Rectal smooth muscle tissue (tissue), 1 donor: ENCODE measurements around the gene TENM4.

Source experiments
- H3K27ac ChIP-seq: one replicate; pipeline ENCODE4 v1.7.0; 2013; ENCODE audit warnings: low read depth, low read length, inconsistent platforms
- H3K27me3 ChIP-seq: one replicate; pipeline ENCODE4 v1.7.0; 2013; ENCODE audit warnings: low read length; ENCODE audit not compliant: control insufficient read depth, insufficient read depth
- H3K36me3 ChIP-seq: one replicate; pipeline ENCODE4 v1.7.0; 2013; ENCODE audit warnings: low read length; ENCODE audit not compliant: control insufficient read depth, insufficient read depth
- H3K4me1 ChIP-seq: one replicate; pipeline ENCODE4 v1.7.0; 2013; ENCODE audit warnings: low read length; ENCODE audit not compliant: control insufficient read depth, insufficient read depth
- H3K4me3 ChIP-seq: one replicate; pipeline ENCODE4 v1.7.0; 2013; ENCODE audit warnings: low read length
- H3K9ac ChIP-seq: one replicate; pipeline ENCODE4 v1.7.0; 2013; ENCODE audit warnings: low read length

TENM4 gene

GRCh38 chr11:78850078-78850477, 590.8 kb downstream of the TENM4 start:
- H3K4me1 ChIP-seq = no peaks in the 10 kb centered on the region
- H3K27me3 ChIP-seq = no peaks in the 10 kb centered on the region
- H3K9ac ChIP-seq = no peak overlapping the region
- no peak overlapping the region for H3K4me3 ChIP-seq
- H3K36me3 ChIP-seq = no peaks in the 10 kb centered on the region
- H3K27ac ChIP-seq = no peak overlapping the region

- Histone ChIP-seq H3K36me3 (no peaks in the 10 kb centered on the region), H3K9ac (no peak overlapping the region), H3K4me3 (no peak overlapping the region), H3K27ac (no peak overlapping the region), H3K27me3 (no peaks in the 10 kb centered on the region), H3K4me1 (peaks cover 2% of the 10 kb centered on the region)
Measured at GRCh38 chr11:78846269-78846668, 594.6 kb downstream of the TENM4 start.

- no peak overlapping the region for H3K27ac ChIP-seq
- H3K36me3 ChIP-seq = no peaks in the 10 kb centered on the region
- H3K9ac ChIP-seq = no peak overlapping the region
- H3K4me3 ChIP-seq = no peak overlapping the region
- peaks cover 10% of the 10 kb centered on the region for H3K4me1 ChIP-seq
- H3K27me3 ChIP-seq = no peaks in the 10 kb centered on the region
Measured at GRCh38 chr11:78845496-78845895, 595.3 kb downstream of the TENM4 start.

- H3K27ac ChIP-seq = no peak overlapping the region
- no peak overlapping the region for H3K9ac ChIP-seq
- no peaks in the 10 kb centered on the region for H3K36me3 ChIP-seq
- peaks cover 18% of the 10 kb centered on the region for H3K4me1 ChIP-seq
- H3K4me3 ChIP-seq = no peak overlapping the region
- H3K27me3 ChIP-seq = no peaks in the 10 kb centered on the region
Measured at GRCh38 chr11:78841456-78842060, 599.3 kb downstream of the TENM4 start.

- peak overlapping the region; percentile 53 for H3K27ac ChIP-seq
- H3K9ac ChIP-seq = no peak overlapping the region
- no peaks in the 10 kb centered on the region for H3K36me3 ChIP-seq
- H3K4me3 ChIP-seq = no peak overlapping the region
- H3K4me1 ChIP-seq = peaks cover 18% of the 10 kb centered on the region
- no peaks in the 10 kb centered on the region for H3K27me3 ChIP-seq
Measured at GRCh38 chr11:78840623-78841022, 600.2 kb downstream of the TENM4 start.

- H3K9ac ChIP-seq = no peak overlapping the region
- peaks cover 18% of the 10 kb centered on the region for H3K4me1 ChIP-seq
- H3K4me3 ChIP-seq = no peak overlapping the region
- H3K27me3 ChIP-seq = no peaks in the 10 kb centered on the region
- no peaks in the 10 kb centered on the region for H3K36me3 ChIP-seq
- peak overlapping the region; percentile 53 for H3K27ac ChIP-seq
Measured at GRCh38 chr11:78840200-78840599, 600.6 kb downstream of the TENM4 start.

- Histone ChIP-seq H3K9ac (no peak overlapping the region), H3K36me3 (no peaks in the 10 kb centered on the region), H3K27ac (no peak overlapping the region), H3K4me1 (peaks cover 18% of the 10 kb centered on the region), H3K27me3 (no peaks in the 10 kb centered on the region), H3K4me3 (no peak overlapping the region)
Measured at GRCh38 chr11:78838417-78838816, 602.4 kb downstream of the TENM4 start.

- Histone ChIP-seq H3K4me1 (peaks cover 10% of the 10 kb centered on the region), H3K36me3 (no peaks in the 10 kb centered on the region), H3K9ac (no peak overlapping the region), H3K27me3 (no peaks in the 10 kb centered on the region), H3K4me3 (no peak overlapping the region), H3K27ac (no peak overlapping the region)
Measured at GRCh38 chr11:78835646-78836045, 605.2 kb downstream of the TENM4 start.

- no peaks in the 10 kb centered on the region for H3K36me3 ChIP-seq
- no peak overlapping the region for H3K27ac ChIP-seq
- no peak overlapping the region for H3K9ac ChIP-seq
- H3K27me3 ChIP-seq = no peaks in the 10 kb centered on the region
- H3K4me3 ChIP-seq = no peak overlapping the region
- peaks cover 4% of the 10 kb centered on the region for H3K4me1 ChIP-seq
Measured at GRCh38 chr11:78834886-78835285, 605.9 kb downstream of the TENM4 start.

GRCh38 chr11:78833237-78833636, 607.6 kb downstream of the TENM4 start:
- no peak overlapping the region for H3K4me3 ChIP-seq
- H3K4me1 ChIP-seq = no peaks in the 10 kb centered on the region
- H3K36me3 ChIP-seq = no peaks in the 10 kb centered on the region
- no peaks in the 10 kb centered on the region for H3K27me3 ChIP-seq
- no peak overlapping the region for H3K9ac ChIP-seq
- H3K27ac ChIP-seq = no peak overlapping the region

- H3K27me3 ChIP-seq = no peaks in the 10 kb centered on the region
- no peak overlapping the region for H3K27ac ChIP-seq
- H3K4me3 ChIP-seq = no peak overlapping the region
- no peaks in the 10 kb centered on the region for H3K36me3 ChIP-seq
- H3K4me1 ChIP-seq = no peaks in the 10 kb centered on the region
- H3K9ac ChIP-seq = no peak overlapping the region
Measured at GRCh38 chr11:78832226-78832947, 608.4 kb downstream of the TENM4 start.

- no peak overlapping the region for H3K9ac ChIP-seq
- H3K4me3 ChIP-seq = no peak overlapping the region
- no peaks in the 10 kb centered on the region for H3K27me3 ChIP-seq
- H3K36me3 ChIP-seq = no peaks in the 10 kb centered on the region
- no peak overlapping the region for H3K27ac ChIP-seq
- no peaks in the 10 kb centered on the region for H3K4me1 ChIP-seq
Measured at GRCh38 chr11:78831571-78831970, 609.3 kb downstream of the TENM4 start.

GRCh38 chr11:78830277-78830819, 610.5 kb downstream of the TENM4 start:
- H3K4me3 ChIP-seq = no peak overlapping the region
- H3K36me3 ChIP-seq = no peaks in the 10 kb centered on the region
- no peaks in the 10 kb centered on the region for H3K27me3 ChIP-seq
- no peak overlapping the region for H3K27ac ChIP-seq
- no peak overlapping the region for H3K9ac ChIP-seq
- H3K4me1 ChIP-seq = no peaks in the 10 kb centered on the region
